Brain microvascular endothelial cell (primary cell): ENCODE measurements around the gene DLX2.

Experiments
- DNase-seq: peaks from one replicate; pipeline ENCODE4 v3.0.0-alpha.2; 2020
- H3K27ac ChIP-seq: fragments of 250-450 bp; sonication (Bioruptor Pico); 2 replicates; pipeline ENCODE4 v1.5.1; 2020; ENCODE audit warnings: mild to moderate bottlenecking, moderate library complexity
- H3K27me3 ChIP-seq: fragments of 250-450 bp; sonication (Bioruptor Pico); replicated peaks from 2 replicates; pipeline ENCODE4 v1.5.1; 2020; ENCODE audit warnings: mild to moderate bottlenecking
- H3K36me3 ChIP-seq: fragments of 250-450 bp; sonication (Bioruptor Pico); replicated peaks from 2 replicates; pipeline ENCODE4 v1.5.1; 2020; ENCODE audit warnings: mild to moderate bottlenecking
- H3K4me3 ChIP-seq: 2 replicates; pipeline ENCODE4 v1.5.1; 2011; ENCODE audit warnings: low read depth, mild to moderate bottlenecking, control low read depth, low read length, moderate library complexity
- in situ Hi-C: cut with HindIII; loops from 2 replicates; pipeline ENCODE4 v1.10.0; 2017; ENCODE audit warnings: low sequenced_read_pairs, low pct_ligation_motif_present
- TF ChIP-seq, protein P1 (sequence below): IDR thresholded peaks from 2 replicates; pipeline ENCODE4 v1.5.1; 2011; ENCODE audit warnings: low read depth, mild to moderate bottlenecking, moderate library complexity, low read length, control low read depth, inconsistent platforms; ENCODE audit errors: missing control alignments

Gene DLX2

GRCh38 chr2:172053486-172053885, 49.2 kb downstream of the DLX2 start:
- no peak overlapping the region for H3K27ac ChIP-seq
- in situ Hi-C loops = no loop called here
- DNase-seq = no peak
- H3K27me3 ChIP-seq = no peaks in the 10 kb centered on the region
- TF ChIP-seq, protein P1, sequence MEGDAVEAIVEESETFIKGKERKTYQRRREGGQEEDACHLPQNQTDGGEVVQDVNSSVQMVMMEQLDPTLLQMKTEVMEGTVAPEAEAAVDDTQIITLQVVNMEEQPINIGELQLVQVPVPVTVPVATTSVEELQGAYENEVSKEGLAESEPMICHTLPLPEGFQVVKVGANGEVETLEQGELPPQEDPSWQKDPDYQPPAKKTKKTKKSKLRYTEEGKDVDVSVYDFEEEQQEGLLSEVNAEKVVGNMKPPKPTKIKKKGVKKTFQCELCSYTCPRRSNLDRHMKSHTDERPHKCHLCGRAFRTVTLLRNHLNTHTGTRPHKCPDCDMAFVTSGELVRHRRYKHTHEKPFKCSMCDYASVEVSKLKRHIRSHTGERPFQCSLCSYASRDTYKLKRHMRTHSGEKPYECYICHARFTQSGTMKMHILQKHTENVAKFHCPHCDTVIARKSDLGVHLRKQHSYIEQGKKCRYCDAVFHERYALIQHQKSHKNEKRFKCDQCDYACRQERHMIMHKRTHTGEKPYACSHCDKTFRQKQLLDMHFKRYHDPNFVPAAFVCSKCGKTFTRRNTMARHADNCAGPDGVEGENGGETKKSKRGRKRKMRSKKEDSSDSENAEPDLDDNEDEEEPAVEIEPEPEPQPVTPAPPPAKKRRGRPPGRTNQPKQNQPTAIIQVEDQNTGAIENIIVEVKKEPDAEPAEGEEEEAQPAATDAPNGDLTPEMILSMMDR = no peak
- no peaks in the 10 kb centered on the region for H3K36me3 ChIP-seq
- no peak overlapping the region for H3K4me3 ChIP-seq

DNA sequence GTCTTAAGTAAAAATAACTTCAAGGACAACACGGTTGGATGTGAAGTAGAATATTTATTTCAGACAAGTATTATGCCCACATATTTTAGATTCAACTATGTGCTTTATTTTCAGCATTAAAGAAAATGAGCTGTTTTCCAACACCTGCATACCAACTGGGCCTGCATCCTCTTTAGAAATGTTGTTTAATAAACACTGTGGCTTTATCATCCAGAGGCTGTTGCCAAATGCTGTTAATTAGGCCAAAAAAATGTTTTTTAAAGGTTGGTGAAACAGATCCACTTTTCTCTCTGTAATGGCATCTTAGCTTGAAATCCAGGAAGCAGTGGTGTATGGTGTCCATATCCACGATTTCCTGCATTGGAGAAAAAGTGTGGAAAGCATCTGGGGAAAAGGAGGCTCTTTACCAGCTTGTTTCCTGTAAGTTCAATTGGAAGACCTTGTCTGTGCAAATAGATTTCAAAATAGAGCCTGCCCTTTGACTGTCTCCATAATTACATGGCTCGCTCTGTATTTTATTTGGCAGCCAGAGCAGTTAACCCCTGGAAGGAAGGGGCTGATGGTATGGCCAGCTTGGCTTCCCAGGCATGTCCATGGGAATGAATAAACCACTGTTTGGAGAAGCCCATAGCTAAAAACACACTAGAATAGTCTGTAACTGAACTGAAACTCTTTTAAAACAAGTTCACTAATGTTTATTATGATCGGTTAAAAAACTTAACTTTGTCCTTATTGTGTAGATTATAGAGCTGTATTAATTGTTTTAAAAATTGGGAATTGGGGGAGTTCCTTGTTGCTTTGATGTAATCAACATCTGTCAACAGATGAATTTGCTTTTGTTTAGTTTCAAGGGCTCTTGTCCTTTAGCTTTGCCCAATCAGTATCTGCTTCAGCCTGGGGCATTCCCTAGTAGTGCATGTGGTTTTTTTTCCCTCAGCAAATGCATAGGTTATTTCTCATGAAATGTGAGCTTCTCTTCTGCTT, 50.4 kb downstream of the DLX2 start:
- in situ Hi-C loops = no loop called here
- H3K36me3 ChIP-seq = no peaks in the 10 kb centered on the region
- H3K27me3 ChIP-seq = no peaks in the 10 kb centered on the region
- TF ChIP-seq, protein P1 = no peak
- H3K4me3 ChIP-seq = no peak overlapping the region
- no peak overlapping the region for H3K27ac ChIP-seq
- no peak for DNase-seq

- DNase-seq = no peak
- H3K4me3 ChIP-seq = no peak overlapping the region
- H3K36me3 ChIP-seq = no peaks in the 10 kb centered on the region
- H3K27ac ChIP-seq = no peak overlapping the region
- no peaks in the 10 kb centered on the region for H3K27me3 ChIP-seq
- in situ Hi-C loops = no loop called here
- TF ChIP-seq, protein P1 = no peak
These were observed 52.1 kb downstream of the DLX2 start for GRCh38 chr2:172050479-172051125.

- no peak for DNase-seq
- no peak overlapping the region for H3K4me3 ChIP-seq
- in situ Hi-C loops = no loop called here
- H3K36me3 ChIP-seq = no peaks in the 10 kb centered on the region
- TF ChIP-seq, protein P1 = no peak
- H3K27me3 ChIP-seq = no peaks in the 10 kb centered on the region
- H3K27ac ChIP-seq = no peak overlapping the region
These were observed 53.1 kb downstream of the DLX2 start for GRCh38 chr2:172049567-172050120.
